Activated CD4-positive, CD25-positive, alpha-beta regulatory T cell treated with anti-CD3 and anti-CD28 coated beads, Interleukin-2, amount 50 U/mL, for 16 hours (primary cell): ENCODE data around the gene FLNB.

ENCODE experiments used
- DNase-seq: peaks from one replicate; pipeline ENCODE4 v3.0.0-alpha.2; 2020; ENCODE audit warnings: low read depth, low spot score

FLNB gene

DNA sequence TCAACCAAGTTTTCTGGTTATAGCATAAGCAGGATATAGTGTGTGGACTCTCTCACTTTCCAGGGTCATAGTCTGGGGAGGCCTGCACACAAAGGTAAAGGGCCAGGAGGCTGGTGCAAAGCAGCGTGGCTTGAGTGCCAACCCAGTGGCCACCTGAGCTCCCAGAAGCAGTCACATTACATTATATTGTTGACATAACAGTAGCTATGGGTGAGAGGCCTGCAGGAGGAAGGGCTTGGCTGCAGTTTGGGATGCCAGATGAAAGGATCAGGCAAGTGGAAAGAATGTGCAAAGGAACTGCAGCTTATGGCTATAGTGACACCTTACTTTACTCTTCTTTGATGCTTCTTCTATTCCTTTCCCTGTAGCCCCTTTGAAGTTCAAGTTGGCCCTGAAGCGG lies 96.5 kb downstream of the FLNB start:
- no peak for DNase-seq

DNA sequence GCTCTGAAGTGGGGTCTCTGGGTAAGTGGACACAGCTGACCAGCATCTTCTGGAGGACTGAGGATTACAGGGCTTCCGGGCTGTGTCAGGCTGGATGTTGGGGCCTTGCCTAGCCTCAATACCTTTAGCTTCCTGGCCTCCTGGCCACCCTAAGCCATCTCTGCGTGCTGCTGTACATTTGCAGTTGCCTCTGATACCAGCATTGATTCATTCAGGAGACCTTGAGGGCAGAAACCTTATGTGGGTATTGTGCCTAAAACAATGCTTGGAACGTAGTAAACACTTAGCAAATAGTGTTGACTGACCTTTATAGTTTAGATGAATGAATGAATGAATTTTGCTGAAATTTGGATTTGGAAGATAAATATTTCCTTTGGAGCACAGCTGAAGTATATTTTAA lies 97.0 kb downstream of the FLNB start:
- DNase-seq, result no peak

DNA sequence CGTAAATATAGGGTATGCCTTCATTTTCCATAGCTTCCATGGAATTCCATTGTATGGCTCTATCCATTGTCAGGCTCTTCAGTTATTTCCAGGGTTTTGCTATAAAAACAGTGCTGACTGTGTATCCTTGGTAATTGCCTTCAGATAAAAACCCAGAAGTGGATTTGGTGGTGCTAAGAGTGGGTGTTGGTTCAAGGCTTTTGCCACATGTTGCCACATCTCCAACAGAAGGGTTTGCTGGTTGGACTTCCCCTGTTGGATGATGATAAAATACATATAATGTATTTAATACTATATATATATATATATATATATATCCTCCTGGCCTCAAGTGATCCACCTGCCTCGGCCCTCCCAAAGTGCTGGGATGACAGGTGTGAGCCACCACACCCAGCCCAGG lies 97.8 kb downstream of the FLNB start:
- DNase-seq, result no peak

DNA sequence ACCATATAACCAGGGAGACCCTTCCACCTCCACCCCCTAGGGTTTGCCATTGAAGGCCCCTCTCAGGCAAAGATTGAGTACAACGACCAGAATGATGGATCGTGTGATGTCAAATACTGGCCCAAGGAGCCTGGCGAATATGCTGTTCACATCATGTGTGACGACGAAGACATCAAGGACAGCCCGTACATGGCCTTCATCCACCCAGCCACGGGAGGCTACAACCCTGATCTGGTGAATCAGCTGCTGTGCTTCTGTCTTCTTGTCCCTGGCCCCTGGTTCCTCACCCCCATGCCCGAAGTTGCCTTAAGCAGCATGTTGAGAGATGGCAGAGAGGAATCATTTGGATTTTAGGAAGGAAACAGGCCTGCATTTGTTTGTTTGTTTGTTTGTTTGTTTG lies 98.4 kb downstream of the FLNB start:
- DNase-seq, result no peak

DNA sequence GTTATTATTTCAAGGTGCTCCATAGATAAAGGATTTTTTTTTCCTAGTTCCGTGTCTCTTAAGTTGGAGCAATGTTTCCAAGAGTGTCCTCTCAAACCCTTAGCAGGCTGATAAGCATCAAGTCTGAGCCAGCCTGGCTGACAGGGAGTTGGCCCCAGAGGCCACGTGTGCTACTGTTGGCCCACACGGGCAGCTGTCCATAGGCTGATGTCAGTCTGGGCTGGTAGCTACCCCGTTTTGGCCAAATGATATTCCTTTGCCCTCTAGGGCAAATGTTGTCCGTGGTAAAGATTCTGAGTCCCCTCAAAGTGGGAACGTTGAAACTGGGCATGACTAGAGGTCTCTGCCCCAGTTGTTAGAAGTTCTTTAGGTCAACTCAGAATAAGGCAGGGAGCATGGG lies 99.4 kb downstream of the FLNB start:
- DNase-seq, result no peak

DNA sequence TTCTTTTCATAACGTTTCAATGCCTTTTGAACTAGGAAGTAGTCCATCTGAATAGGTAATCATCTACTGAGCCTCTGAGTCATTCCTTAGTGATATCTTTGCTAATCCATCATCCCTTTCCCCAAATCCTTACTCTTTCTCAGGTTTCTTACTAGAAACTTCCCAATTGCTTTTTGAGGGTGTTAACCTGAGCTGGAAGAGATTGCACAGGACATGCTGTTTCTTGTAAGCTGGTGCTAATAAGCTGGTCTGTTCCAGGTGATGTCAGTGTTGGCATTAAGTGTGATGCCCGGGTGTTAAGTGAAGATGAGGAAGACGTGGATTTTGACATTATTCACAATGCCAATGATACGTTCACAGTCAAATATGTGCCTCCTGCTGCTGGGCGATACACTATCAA lies 101.5 kb downstream of the FLNB start:
- DNase-seq, result no peak

DNA sequence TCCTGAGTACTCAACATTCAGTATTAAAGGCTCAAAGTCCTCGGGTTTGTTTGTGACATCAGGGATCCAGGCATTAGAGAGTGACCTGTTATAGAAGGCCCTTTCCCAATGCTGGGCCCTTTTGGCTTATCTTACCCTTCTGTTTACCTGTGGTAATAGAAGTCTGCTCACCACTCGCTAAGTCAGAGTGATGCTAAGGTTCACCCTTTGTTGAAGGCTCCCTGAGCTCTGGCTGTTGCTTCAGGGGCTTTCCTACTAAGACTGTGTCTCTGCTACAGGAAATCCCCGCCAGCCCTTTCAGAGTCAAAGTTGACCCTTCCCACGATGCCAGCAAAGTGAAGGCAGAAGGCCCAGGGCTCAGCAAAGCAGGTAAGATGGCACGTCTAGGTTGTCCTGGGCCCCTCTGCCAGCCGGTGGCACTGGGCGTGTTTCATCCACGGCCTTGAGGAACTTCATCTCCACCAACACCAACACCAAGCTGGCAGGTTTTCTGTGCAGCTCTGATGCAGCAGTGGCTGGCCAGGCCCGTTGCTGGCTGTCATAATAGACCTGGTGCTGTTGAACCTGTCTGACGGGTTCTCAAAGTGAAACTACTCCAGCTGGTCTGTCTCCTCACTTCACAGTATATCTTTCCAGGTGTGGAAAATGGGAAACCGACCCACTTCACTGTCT lies 103.4 kb downstream of the FLNB start:
- no peak for DNase-seq

DNA sequence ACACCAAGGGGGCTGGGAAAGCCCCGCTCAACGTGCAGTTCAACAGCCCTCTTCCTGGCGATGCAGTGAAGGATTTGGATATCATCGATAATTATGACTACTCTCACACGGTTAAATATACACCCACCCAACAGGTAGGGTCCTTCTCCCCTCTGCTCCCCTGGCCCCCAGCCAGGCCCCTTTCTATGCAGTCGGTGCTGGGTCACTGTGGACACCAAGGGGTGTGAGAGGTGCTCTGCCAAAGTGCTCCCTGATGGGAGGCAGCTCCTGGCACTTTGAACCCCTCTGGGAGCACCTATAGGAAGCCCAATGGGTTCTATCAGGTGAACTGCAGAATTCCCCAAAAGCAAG lies 103.9 kb downstream of the FLNB start:
- DNase-seq, result no peak

DNA sequence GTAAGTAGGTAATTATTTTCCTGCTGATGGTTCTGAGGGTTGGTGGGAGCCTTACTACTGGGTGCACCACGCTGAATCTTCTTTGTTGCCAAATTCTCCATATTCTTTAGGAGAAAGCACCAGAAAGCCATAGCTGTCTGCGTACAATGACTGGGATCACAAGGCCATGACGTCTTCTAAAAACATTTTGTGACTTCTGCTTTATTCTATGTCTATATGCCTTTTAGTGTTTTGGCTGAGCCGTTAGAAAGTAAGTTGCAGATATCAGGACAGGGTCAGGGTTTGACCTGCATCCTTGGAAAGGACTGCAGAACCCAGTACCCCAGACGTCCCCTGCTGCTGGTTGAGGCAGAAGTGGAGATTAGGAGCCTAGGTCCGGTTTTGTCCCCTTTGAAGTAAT lies 107.0 kb downstream of the FLNB start:
- no peak for DNase-seq

DNA sequence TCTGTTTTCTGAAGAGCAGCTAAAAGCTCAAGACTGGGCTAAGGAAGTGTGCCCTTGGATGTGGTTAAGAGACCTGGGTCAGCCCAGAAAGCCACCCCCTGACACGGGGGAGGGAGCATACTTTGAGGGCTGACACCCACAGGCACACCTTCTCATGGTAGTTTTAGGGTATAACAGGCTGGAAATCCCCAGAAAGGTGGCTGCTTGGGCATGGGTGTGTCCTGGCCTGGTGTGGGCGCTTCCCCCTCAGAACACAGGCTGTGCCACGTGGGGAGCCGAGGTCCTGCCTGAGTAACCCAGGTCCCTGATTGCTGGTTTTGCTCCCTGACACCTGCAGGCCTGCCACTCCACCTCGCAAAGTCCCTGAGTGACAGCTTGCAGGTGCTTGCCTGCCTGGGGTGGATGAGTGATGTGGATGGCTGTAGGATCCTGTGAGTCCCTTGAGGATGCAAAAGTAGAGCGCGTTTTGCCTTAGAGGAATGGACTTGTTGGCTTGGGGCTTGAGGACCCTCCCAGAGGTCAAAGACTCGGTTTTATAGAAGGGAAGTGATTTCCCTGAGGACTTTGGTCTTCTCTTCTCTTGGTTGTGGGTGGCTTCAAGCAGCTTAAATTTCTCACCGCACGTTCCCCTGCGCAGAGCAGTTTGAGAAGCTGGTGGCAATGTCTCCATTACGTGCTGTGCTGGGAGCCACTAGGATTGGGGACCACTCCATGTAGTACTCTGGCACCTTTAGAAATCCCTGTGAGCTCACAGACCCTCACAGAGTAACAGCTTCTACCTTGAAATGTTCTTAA lies 108.1 kb downstream of the FLNB start:
- peak; percentile 28 for DNase-seq

DNA sequence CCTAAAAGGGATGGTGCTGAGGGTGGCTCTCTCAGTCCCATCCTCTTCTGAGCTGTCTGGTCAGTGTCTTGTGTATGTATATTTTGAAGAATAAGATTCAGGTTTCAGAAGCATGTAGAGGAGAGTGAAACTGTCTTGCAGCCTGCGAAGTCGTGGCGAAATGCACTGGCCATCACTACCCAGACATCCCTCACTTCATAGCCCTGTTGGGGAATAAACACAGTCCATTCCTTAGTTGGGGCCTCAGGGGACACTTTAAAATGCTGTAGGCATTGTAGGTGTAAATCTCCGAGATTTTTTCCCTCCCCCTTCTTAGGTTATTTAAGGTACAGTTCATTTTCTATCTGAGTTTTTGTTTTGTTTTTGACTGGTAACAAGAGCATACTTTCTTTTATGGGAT lies 108.8 kb downstream of the FLNB start:
- no peak for DNase-seq

DNA sequence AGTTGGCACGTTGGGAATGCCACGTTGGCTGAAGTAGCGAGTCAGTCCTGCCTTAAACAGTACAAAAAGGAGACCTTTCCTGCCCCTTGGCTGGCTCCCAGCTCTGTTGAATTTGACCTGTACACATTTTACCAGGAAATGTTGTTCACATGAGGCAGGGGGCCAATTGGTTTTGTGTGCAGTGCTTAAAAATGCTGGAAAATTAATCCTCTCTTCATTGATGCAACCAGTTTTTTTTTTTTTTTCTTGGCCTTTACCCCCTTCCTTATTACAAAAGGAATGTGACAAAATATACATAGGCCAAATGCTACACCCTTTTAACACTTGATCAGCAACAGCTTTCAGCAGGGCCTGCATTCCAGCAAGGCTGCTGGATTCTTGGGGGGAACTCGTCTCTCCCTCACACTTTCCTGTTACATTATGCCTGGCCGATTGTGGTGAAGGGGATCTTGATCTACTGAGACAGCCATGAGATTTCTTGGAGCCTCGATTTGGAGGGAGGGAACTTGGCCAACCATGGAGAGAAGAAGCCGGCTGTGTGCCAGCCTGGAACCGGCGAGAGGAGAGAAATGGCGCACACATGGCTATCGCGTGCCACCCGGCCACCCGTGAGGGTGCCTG lies 109.4 kb downstream of the FLNB start:
- no peak for DNase-seq

DNA sequence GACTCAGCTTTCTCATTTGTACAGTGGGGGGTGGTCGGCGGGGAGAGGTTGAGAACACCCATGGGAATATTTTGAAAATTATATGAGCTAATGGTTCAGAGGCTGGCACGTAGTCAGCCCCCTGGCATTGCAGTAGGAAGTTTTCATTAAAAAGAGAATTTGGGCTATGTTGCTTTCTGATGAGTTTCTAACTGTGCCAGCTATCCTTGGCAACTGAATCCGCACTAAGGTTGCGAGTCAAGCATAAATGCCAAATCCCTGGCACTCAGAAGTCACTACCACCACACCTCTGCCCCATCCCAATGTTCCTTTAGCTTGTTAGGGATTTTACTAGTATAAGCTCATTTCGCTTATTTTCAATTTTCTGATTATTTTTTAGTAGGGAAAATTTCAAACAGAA lies 111.0 kb downstream of the FLNB start:
- no peak for DNase-seq

DNA sequence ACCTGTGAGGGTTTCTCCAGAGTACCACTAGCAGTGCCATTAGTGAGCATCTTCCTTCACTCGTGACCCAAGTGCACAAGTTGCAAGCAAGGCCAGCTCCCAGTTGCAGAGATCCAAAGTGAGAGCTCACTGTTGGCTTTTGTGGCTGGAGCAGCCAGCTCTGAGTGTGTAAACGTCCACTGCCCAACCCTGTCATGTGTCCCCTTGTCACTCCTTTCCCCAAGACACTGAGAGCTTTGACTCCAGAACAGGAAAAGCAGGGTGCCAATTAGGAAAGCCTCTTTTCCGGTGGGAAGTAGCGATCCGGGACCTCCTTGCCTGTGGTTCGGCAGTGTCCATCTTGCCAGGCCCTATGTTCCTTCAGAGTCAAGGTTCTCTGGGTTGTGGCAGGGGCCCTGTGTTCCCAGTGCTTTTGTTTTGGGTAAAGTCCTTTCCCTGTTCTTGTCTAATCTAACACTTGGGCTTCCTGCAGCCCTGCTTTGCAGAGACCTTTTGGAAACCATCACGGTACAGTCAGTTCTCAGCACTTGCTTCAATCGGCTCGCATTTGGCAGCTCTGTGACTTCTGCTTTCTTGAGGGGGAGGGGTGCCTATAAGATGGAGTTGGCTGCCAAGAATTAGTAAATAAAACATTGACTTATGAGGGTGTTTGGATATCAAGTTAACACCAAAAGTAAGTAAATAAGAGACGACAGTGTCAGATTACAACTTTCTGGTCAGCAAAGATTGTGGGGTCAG lies 112.0 kb downstream of the FLNB start:
- no peak for DNase-seq

DNA sequence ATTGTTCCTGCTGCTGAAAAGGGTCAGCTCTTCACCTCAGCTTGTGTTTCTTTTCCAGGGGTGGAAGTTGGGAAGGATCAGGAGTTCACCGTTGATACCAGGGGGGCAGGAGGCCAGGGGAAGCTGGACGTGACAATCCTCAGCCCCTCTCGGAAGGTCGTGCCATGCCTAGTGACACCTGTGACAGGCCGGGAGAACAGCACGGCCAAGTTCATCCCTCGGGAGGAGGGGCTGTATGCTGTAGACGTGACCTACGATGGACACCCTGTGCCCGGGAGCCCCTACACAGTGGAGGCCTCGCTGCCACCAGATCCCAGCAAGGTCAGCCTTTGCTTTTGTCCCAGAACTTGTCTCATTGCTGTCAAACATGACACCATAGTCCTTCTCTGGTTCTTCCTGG lies 113.0 kb downstream of the FLNB start:
- no peak for DNase-seq

DNA sequence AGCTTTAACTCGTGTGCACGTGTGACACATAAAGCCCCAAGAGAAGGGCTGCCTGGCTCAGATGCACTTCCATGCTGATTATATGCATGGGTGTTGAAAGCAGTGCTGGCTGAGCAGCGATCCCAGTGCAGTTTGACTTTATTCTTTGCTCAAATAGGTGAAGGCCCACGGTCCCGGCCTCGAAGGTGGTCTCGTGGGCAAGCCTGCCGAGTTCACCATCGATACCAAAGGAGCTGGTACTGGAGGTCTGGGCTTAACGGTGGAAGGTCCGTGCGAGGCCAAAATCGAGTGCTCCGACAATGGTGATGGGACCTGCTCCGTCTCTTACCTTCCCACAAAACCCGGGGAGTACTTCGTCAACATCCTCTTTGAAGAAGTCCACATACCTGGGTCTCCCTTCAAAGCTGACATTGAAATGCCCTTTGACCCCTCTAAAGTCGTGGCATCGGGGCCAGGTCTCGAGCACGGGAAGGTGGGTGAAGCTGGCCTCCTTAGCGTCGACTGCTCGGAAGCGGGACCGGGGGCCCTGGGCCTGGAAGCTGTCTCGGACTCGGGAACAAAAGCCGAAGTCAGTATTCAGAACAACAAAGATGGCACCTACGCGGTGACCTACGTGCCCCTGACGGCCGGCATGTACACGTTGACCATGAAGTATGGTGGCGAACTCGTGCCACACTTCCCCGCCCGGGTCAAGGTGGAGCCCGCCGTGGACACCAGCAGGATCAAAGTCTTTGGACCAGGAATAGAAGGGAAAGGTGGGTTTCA lies 114.9 kb downstream of the FLNB start:
- no peak for DNase-seq

DNA sequence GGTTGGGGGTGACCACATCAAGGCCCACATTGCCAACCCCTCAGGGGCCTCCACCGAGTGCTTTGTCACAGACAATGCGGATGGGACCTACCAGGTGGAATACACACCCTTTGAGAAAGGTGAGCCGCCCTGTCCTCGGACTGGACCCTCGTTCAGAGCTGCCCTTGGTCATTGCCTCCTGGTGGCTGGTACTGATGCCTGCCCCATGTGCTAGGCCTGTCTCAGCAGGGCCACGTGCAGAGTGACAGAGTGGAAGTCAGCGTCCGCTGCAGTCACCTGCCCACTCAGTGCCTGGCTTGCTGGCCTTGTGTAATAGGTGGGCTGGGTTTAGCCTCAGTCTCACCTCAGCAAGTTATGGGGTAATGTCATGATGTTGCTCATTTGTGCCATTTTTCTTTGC lies 116.2 kb downstream of the FLNB start:
- no peak for DNase-seq

DNA sequence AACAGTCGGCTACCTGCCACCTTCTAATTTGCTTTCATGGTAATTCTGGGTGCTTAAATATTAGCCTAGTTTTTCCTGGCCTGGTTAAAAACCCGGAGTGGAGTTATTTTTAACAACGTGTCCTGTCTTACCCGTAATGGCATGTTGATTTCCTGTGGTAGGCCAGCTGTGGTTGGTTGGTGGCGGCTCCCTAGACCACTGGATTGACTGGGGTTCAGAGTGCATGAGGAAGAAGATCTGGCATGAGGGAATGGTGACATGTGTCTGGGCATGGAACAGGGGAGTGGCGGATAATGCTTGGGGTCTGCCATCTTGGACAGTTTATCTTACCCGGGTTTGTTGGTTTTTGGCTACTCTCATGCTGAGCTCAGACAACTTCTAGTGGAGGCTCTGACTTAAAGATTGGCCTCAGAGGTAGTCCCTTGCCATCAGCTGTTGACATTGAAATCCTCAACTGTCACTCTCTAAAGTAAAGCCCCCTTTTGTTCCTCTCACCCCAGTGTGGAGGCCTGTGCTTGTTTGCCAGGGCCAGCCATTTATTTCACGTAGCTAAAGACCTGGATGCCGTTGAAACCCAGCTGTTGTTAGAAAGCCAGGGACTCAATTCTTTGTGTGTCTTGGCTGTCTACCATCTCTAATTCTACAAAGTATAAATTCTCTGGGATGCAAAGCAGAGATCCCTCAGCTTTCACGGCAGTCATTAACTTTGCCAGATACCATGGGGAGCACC lies 121.0 kb downstream of the FLNB start:
- DNase-seq, result no peak

DNA sequence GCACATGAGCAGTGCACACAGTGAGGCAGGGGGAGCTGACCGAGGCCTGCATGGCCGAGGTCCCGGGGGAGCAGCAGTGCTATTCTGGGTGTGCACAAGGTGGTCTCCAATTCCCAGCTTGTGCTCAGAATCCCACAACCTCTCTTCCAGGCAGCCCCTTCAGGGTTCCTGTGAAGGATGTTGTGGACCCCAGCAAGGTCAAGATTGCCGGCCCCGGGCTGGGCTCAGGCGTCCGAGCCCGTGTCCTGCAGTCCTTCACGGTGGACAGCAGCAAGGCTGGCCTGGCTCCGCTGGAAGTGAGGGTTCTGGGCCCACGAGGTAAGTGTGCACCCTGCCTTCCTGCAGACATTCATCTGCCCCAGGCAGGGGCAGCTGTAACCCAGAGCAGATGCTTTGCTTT lies 122.4 kb downstream of the FLNB start:
- DNase-seq, result no peak

DNA sequence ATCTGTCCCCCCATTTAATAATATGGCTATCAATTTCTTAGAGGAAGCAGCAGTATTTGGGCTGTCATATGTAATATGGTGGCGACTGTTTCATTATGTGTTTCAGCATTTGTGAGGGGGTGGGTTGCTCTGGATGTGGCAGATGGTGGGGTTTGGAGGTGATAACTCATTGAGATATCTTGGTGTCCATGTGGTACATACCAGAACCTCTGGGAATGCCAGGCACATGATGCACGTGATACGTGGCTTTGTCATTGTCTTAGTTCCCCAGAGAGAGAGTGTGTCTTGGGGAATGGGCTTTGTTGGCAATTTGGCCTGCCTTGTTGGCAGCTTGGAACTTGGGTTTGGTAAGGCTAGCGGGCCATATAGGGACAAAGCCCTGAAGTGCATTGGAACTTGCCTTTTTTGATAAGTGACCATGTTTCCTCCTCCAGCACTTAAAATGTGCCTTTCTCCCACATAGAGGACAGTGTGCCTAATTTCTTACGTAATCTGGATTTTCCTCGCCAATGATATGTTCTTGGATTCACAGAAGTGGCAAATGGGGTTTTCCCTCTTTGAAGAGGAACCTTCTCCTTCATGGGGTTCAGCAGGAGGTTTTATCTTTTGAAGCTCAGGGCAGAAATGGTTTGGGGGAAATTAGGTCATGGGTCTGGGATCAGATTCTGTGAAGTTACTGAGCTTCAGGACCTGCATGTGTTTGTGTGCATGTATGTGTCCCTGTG lies 123.0 kb downstream of the FLNB start:
- DNase-seq, result no peak
